ENCODE data around the gene MTMR4.
"Not testable (repeated sequence)": the region's sequence is repeated elsewhere in the genome, so short reads cannot be mapped to it uniquely, and the experiment has no call there.

The MTMR4 gene

DNA sequence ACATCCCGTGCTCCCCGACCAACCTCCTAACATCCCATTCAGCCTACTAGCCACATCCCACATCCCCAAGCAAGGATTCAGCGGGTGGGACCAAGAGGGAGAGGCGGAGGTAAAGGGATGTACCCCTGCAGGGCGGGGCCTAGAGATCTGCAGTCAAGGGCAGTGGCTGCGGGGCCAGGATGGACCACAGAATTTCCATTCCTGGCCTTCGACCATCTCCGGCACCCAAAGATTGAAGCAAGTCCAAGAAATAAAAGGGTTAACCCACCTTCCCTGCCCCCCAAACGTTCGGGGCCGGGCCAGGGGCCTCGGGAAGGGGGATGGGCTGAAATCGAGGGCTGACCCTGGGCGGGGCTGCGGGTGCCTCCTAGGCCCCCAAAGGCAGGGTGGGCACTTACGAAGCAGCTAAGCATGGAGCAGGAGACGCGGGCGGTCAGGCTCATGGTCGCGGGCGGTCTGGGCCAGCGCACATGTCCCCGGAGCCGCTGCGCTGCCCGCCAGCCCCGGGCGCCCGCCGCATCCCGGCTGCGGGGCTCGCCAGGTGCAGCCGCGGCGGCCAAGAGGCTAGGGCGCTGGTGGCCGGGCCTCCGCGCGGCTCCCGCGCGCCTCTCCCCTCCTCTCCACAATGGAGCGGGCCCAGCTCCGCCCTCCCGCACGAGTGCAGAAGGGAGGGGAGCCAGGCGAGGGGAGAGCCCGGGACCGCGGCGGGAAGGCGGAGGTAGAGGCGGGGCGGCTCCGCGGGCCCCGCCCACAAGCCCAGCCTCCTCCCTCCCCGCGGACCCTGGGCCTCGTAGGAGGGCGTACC, at the start of gene MTMR4:
Gene MTMR4 (minus strand): TSS at position 674 of the 805 bp plus-strand sequence. CDS start 231 bp downstream, at position 443.
- DNase-seq = peak; percentile 75

DNA sequence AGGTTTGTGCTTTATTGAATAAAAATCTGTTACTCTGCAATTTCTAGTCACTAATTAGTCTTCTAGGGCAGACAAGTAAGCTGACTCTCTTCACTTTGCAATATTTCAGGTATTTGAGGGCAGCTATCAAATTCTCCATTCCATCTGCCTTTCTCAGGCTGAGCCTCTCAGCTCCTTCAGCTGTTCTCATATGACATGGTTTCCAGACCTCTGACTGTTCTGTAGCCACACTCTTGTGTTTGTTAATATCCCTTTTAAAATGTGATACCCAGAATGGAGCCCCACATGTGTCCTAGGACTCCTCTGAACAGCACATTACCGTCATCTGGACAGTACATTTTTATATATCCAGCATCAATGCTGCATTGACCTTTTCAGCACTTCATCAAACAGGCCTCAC, 46.1 kb upstream of the MTMR4 start:
- DNase-seq = no peak

DNA sequence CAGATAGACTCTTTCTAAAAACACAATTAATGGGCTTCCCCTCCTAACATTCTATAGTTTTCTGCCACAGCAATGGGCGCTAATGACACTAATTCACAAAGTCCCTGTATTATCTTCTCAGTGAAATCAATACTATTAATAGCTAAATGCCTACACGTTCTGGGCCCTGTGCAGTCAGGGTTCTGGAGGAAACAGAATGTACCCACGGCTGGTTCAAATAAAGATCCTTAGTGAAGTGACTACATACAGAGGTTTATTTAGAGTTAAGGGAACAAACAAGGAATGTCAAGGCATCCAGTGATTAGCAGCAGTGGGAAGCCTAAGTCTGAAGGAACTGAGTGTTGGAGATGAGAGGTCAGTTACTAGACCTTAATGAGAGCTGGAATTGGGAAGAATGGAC, 43.5 kb upstream of the MTMR4 start:
- no peak for DNase-seq

GRCh38 chr17:58556833-58557250, 42.4 kb upstream of the MTMR4 start:
- no peak for DNase-seq

- not testable (repeated sequence) for DNase-seq
Measured at GRCh38 chr17:58555109-58555508, 40.7 kb upstream of the MTMR4 start.

DNA sequence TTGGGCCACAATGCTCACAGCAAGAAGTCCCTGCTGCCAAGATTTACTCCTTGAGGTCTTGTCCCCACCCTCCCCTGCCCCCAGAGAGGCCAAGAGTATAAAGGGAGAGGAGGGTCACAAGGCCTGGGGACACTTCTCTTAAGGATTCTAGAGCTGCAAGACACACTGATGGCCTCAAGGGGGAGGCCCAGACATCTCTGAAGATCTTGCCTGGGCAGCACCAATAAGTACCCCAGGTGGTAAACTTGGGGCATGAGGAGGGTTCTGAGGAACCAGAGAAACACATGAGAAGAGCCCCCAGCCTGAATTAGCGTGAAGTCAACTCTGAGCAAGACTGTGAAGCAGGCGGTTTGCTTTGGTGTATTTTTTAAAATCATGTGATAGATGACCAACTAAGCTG, 26.8 kb upstream of the MTMR4 start:
- no peak for DNase-seq

GRCh38 chr17:58539698-58540097, 25.3 kb upstream of the MTMR4 start:
- DNase-seq = no peak

DNA sequence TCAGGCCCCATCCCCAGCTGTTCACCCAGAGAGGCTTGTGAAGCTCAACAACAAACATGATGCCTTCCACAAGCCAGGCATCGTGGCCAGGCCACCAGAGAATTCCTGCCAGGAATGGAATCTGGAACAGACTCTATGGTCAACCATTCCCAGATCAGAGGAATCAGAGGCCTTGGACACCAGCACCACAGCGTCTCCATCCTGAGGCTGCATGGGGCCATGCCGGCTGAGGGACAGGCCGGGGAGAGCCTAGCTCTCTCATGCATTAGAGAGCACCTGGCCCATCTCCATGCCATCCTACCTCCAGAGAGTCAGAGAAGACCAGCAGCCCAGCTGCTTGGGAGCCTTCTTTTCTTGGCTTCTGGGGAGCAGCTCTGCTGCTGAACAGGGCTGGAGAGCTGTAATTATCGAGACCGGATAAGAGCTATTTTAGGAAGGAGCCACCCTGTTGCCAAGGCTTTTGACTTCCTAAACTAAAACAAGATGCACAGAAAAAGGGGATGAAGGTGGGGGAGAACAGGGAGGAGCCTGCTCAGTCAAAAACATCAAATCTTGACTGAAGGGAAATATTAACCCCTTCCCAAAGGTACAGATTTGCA, 24.5 kb upstream of the MTMR4 start:
- no peak for DNase-seq

DNA sequence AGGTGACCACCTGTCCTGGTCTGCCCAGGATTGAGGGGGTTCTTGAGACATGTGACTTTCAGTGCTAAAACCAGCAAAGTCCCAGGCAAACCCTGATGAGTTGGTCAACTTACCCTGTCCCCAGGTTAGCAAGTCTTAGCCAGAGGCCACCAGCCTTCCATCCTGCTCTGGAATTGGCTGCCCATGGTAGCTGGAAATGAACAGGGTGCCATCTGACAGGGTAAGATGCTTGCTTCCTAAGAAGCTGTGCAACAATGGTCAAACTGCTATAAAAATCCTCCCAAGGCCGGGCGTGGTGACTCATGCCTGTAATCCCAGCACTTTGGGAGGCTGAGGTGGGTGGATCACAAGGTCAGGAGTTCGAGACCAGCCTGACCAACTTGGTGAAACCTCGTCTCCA, 22.8 kb upstream of the MTMR4 start:
- no peak for DNase-seq

DNA sequence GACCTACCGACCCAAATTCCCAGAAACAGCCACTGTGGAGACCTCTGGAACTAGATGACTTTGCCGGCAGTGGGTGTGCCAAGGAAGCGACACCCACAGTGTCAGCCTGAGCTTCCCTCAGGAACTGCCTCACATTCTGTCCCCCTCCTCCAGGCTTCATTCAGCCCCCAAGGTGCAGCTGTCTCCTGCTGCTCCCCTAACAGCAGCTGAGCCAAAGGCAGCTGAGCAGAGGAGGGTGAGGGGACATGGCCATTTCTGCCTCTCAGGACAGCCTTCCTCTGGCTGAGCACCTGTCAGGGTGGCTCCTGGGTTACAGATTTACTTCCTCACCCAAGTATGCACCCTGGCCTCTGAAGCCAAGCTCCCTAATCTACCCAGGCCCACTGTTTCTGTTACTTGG, 22.1 kb upstream of the MTMR4 start:
- no peak for DNase-seq

DNA sequence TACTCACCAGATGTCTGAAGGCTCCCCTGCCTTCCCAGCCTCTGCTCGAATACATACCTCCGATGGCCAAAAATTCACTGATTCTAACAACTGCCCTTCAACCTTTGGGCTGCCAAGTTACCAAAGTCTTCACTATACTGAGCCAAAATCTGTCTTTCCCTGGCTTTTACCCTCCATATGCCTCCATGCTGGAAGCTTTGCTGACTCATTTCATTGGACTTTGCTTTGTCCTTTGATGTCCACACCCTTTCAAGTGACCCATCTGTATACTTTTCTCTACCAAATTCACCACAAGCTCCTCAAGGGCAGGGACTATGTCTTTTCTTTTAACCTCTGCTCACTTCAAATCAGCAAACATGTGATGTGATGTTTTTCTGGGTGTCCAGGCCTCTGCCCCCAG, 21.0 kb upstream of the MTMR4 start:
- no peak for DNase-seq

- DNase-seq = no peak
Measured at GRCh38 chr17:58534901-58535421, 20.5 kb upstream of the MTMR4 start.

GRCh38 chr17:58534331-58534730, 19.9 kb upstream of the MTMR4 start:
- DNase-seq = no peak

- no peak for DNase-seq
Measured at GRCh38 chr17:58533616-58534188, 19.3 kb upstream of the MTMR4 start.

DNA sequence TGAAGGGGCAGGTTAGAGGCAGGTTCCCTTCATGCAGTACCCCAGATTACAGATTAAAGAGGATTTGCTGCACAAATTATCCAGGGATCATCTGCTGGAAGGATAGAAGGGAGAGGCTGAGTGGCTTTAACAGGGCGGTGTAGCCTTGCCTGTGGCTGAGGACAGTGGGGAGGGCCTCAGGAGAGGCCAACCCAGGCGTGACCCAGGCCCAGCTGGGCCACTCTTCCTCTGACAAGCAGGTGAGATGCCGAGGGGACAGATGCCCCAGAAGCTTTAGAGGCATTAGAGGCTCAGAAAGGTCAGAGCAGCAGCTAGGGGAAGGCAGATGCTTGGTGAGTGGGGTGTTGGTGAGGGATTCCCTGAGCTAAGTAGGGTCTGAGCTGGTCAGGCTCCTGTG, 18.1 kb upstream of the MTMR4 start:
- DNase-seq = no peak

- DNase-seq = no peak
Measured at GRCh38 chr17:58531661-58532554, 17.5 kb upstream of the MTMR4 start.

DNA sequence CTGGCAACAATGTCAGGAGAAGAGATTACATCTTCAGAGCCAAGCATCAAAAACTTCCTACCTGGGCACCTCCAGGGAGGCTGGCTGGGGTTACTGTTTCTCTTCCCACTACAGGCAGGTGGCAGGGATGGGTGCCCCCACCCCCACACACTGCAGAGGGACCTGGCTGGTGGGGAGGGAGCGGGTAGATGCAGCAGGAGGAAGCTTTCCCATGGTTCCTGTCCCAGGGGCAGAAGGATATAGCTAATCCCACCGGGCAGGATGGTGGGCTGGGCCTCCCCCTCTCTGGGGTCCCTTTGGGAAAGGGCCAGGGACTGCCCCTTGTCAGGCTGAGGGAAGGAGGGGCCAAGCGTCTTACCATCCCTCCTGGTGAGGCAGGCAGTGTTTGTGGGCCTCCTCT, 16.7 kb upstream of the MTMR4 start:
- no peak for DNase-seq

DNA sequence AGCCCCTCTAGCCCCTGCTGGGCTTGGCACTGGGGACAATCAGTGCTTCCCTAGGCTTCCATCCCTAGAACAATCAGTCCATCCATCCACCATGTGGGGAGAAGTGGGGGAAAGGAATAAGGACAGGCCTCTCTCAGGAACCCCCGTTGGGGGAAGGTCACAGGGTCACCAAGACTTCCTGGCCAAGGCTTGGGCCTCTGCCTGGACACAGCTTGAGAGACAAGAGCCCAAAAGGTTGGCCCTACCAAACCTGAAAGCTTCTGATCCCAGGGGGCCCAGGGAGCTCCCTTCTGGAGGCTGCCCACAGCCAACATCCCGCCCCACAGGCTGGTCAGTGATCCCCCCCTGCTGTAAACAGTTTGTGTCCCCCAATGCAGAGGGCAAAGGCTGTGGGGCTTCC, 16.2 kb upstream of the MTMR4 start:
- DNase-seq = no peak

DNA sequence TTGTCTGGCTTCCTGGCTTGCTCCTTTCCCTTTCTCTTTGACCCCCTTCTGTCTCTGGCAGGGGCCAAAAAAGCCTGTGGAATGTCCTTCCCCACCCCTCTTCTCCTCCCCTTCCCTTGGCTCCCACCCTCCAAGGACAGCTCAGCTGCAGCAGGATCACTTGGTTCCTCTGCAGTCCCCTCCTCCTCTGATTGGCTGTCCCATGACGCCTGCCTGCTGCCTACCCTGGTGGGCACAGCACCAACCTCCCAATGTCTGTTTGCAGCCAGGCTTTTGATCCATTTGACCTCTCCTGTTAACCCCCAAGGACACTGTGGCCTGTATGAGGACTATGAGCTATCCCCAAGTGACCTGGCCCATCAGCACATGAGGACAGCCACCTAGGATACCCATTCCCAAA, 14.8 kb upstream of the MTMR4 start:
- no peak for DNase-seq

DNA sequence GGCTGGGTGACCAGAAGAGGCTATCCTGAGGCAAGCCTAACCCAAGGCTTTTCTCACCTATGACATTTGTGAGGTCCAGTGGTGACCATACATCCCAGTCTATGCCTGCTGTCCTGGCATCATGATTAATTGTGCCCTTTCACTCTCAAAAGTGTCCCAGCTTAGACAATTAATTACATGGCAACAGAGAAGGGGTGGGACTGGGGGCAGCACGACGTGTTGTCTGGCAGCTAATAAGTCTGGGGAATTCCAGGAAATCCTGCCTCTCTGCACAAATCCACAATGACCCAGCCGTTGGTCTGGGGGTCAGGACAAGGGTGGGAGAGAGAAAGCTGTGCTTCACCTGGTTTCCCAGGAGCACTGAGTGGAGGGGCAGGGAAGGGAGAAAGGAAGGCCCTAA, 14.0 kb upstream of the MTMR4 start:
- DNase-seq = no peak

DNA sequence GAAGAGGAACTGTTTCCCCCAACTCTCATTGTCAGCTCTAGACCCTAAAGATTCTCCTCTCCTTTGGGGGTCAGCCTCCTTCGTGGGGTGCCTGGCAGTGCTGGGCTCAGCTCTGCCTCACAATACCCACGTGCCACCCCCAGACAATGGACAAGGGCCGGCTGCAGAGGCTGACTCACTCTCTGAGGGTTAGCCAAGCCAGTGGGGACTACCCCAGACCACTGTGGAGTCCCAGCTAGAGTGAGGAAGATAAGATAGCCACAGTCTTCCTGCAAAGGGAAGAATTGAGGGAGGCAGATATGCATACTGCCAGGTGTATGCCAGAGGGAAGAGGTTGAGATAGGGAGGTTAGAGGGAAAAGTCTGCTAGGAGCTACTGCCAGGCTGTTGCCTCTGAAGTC, 13.5 kb upstream of the MTMR4 start:
- DNase-seq = no peak

DNA sequence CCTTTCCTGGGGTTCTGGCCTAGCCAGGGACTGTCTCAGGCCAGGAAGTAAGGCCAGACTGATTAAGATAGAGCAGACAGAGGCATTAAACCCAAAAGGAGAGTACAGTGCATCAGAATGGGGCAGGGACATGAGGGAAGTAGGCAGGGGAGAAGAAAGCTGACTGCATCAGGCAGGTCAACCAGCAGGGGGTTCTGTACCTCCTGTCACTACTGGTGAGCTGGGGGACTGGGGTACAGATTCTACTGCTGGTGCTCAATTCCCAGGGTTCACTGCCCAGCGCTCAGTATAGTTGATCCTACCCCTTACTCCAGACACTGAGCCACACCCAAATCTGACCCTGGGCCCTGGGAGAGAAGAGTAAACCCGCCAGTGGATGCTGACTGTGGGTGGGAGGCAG, 12.9 kb upstream of the MTMR4 start:
- no peak for DNase-seq

DNA sequence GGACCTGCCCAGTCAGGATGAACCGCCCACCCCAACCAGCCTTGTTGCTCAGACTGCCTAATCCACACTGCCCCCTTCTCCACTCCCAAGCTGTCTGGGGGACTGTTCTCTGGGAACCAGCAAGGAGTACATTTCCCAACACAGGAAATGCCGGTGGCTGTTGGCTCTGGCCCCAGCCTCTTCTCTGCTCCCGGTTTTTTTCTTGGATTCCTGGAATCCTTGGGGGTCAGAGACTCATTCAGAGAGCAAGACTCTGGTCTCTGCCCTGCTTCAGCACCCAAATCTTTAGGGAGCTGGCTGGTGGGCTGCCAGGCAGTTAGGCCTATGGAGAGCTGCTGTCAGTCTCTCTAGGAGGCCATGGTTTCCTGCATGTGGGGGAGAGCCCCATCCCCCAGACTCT, 10.8 kb upstream of the MTMR4 start:
- DNase-seq = no peak

All from NCI-H2029 (cell line).